SH-SY5Y (cell line): ENCODE results near the gene P3H2.

Experiments used
- GATA2 ChIP-seq: IDR thresholded peaks from 2 replicates; pipeline ENCODE4 v1.6.1; 2011; ENCODE audit warnings: mild to moderate bottlenecking, low read depth, low read length
- GATA3 ChIP-seq: IDR thresholded peaks from 2 replicates; pipeline ENCODE4 v1.6.1; 2011; ENCODE audit warnings: low read depth, mild to moderate bottlenecking, low read length, moderate library complexity

GRCh38 chr3:190132371-190132770 is 11.7 kb upstream of the P3H2 start:
- TF ChIP-seq GATA2 (no peak), GATA3 (no peak)
